Glutamatergic neuron (in vitro differentiated cells): ENCODE measurements around the gene BTRC. TPM values are rescaled to one million over a fixed set of nuclear protein-coding genes. Genes with fewer than 3 reads are reported as not detected.

ENCODE experiments used
- DNase-seq: peaks from one replicate; pipeline ENCODE4 v3.0.0; 2022
- H3K27ac Mint-ChIP-seq: one replicate; pipeline ENCODE4 v1.8.0; 2020; ENCODE audit warnings: mild to moderate bottlenecking, mixed read lengths, inconsistent platforms; ENCODE audit not compliant: unreplicated experiment
- H3K27me3 Mint-ChIP-seq: one replicate; pipeline ENCODE4 v1.8.0; 2020; ENCODE audit warnings: mild to moderate bottlenecking, moderate library complexity, mixed read lengths, inconsistent platforms; ENCODE audit not compliant: unreplicated experiment
- H3K36me3 Mint-ChIP-seq: one replicate; pipeline ENCODE4 v1.8.0; 2020; ENCODE audit warnings: mild to moderate bottlenecking, mixed read lengths, inconsistent platforms; ENCODE audit not compliant: unreplicated experiment
- H3K4me1 Mint-ChIP-seq: one replicate; pipeline ENCODE4 v1.8.0; 2020; ENCODE audit warnings: mild to moderate bottlenecking, low read depth, mixed read lengths, inconsistent platforms; ENCODE audit not compliant: unreplicated experiment
- H3K4me3 Mint-ChIP-seq: one replicate; pipeline ENCODE4 v1.8.0; 2020; ENCODE audit warnings: mild to moderate bottlenecking, mixed read lengths, inconsistent platforms; ENCODE audit not compliant: unreplicated experiment
- H3K9me3 Mint-ChIP-seq: one replicate; pipeline ENCODE4 v1.8.0; 2020; ENCODE audit warnings: mild to moderate bottlenecking, moderate library complexity, mixed read lengths, inconsistent platforms; ENCODE audit not compliant: unreplicated experiment
- total RNA-seq: library from RNA; stranded (reverse); fragmentation: NEBNext Ultra II Directional; extraction: Animal tissue kit (Norgen Biotek cat#: 25700); gene quantifications from one replicate; pipeline ENCODE4 v1.2.1, GENCODE V29; 2021; ENCODE audit not compliant: unreplicated experiment
- TF ChIP-seq, protein P1 (sequence below): fragments of 200-600 bp; sonication (generic); IDR thresholded peaks from one replicate; pipeline ENCODE4 v1.5.0; 2021; ENCODE audit not compliant: partially characterized antibody, unreplicated experiment

BTRC gene
- total RNA-seq, 1 donor from 2014 or later: 28.9 TPM

DNA sequence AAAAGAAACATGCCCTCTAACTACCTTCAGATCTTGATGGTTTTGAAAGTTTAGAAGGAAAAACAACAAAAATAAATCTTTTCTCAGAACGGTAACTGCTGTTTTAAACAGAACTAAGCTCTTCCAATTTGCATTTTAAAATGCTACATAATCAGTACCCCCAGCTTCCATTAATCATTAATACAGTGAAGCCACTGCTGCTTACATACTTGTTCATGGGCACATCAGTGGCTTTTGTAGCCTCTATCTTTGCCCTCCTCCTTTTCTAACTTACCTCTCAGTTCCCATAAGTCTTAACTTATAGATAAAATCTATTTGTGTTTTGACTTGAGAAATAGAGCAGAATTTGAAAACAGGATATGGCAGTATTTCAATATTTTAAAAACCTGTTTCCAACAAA is 125.0 kb downstream of the BTRC start:
- no peaks in the 10 kb centered on the region for H3K4me1 Mint-ChIP-seq
- no peaks in the 10 kb centered on the region for H3K27me3 Mint-ChIP-seq
- H3K27ac Mint-ChIP-seq: no peak overlapping the region
- DNase-seq: no peak
- H3K9me3 Mint-ChIP-seq: no peaks in the 10 kb centered on the region
- TF ChIP-seq, protein P1, sequence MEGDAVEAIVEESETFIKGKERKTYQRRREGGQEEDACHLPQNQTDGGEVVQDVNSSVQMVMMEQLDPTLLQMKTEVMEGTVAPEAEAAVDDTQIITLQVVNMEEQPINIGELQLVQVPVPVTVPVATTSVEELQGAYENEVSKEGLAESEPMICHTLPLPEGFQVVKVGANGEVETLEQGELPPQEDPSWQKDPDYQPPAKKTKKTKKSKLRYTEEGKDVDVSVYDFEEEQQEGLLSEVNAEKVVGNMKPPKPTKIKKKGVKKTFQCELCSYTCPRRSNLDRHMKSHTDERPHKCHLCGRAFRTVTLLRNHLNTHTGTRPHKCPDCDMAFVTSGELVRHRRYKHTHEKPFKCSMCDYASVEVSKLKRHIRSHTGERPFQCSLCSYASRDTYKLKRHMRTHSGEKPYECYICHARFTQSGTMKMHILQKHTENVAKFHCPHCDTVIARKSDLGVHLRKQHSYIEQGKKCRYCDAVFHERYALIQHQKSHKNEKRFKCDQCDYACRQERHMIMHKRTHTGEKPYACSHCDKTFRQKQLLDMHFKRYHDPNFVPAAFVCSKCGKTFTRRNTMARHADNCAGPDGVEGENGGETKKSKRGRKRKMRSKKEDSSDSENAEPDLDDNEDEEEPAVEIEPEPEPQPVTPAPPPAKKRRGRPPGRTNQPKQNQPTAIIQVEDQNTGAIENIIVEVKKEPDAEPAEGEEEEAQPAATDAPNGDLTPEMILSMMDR: no peak
- H3K4me3 Mint-ChIP-seq: no peak overlapping the region
- H3K36me3 Mint-ChIP-seq: no peaks in the 10 kb centered on the region

DNA sequence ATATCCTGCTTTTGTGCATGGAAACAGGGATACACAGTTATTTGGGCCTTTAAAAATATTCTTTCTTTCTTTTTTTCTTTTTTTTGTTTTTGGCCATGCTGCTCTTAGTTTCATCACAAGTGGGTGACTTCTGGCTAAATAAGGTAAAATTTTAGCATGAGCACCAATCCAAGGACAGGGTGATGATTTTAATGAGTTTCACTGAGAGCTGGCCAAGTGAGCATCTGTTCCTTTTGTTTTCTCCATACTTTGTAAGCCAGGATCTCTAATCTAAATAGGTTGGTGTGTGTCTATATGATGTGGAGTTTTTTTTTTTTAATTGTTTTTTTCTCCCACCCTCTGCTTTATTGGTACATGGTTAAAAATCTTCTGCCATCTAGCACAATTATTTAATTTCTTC is 127.3 kb downstream of the BTRC start:
- DNase-seq: no peak
- Mint-ChIP-seq H3K4me3 (no peak overlapping the region), H3K9me3 (peaks cover 4% of the 10 kb centered on the region), H3K36me3 (no peaks in the 10 kb centered on the region), H3K27ac (no peak overlapping the region), H3K4me1 (peaks cover 19% of the 10 kb centered on the region), H3K27me3 (no peaks in the 10 kb centered on the region)
- TF ChIP-seq, protein P1: no peak

GRCh38 chr10:101482568-101482967 is 128.6 kb downstream of the BTRC start:
- H3K4me3 Mint-ChIP-seq: no peak overlapping the region
- no peaks in the 10 kb centered on the region for H3K36me3 Mint-ChIP-seq
- no peaks in the 10 kb centered on the region for H3K27me3 Mint-ChIP-seq
- peaks cover 4% of the 10 kb centered on the region for H3K9me3 Mint-ChIP-seq
- H3K4me1 Mint-ChIP-seq: peaks cover 27% of the 10 kb centered on the region
- no peak for DNase-seq
- TF ChIP-seq, protein P1: no peak
- no peak overlapping the region for H3K27ac Mint-ChIP-seq

- H3K27me3 Mint-ChIP-seq: no peaks in the 10 kb centered on the region
- H3K27ac Mint-ChIP-seq: peak overlapping the region; percentile 23
- no peaks in the 10 kb centered on the region for H3K36me3 Mint-ChIP-seq
- H3K4me3 Mint-ChIP-seq: no peak overlapping the region
- DNase-seq: no peak
- TF ChIP-seq, protein P1: no peak
- H3K4me1 Mint-ChIP-seq: peaks cover 28% of the 10 kb centered on the region
- H3K9me3 Mint-ChIP-seq: peaks cover 4% of the 10 kb centered on the region
Observed at GRCh38 chr10:101484175-101484745, 130.3 kb downstream of the BTRC start.

DNA sequence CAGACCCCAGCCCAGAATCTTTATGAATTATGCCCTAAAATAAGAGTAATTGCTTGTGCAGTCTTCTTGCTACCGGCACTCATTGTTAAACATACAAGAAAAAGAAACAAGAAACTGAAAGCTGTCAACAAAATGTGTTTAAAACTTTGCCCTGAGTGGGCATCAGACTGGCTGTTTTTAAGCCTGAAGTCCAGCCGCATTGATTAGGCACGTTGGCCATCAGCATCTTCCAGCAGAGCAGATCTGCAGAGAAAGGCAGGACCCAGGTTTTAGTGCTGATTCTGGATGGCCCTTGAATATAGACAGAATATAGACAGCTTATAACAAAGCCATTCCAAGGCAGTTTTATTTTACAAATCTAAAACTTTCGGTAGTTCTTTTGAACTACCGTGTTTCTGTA is 131.2 kb downstream of the BTRC start:
- Mint-ChIP-seq H3K4me1 (peaks cover 30% of the 10 kb centered on the region), H3K27ac (peak overlapping the region; percentile 85), H3K4me3 (peak overlapping the region; percentile 10), H3K36me3 (no peaks in the 10 kb centered on the region), H3K9me3 (peaks cover 4% of the 10 kb centered on the region), H3K27me3 (no peaks in the 10 kb centered on the region)
- TF ChIP-seq, protein P1: no peak
- DNase-seq: no peak
